Endodermal cell (in vitro differentiated cells): Measurements from ENCODE around the gene MASP2. TPM values are rescaled to one million over a fixed set of nuclear protein-coding genes. Genes with fewer than 3 reads are reported as not detected.

ENCODE experiments used
- DNase-seq: peaks from one replicate; pipeline ENCODE4 v3.0.0-alpha.2; 2017
- H3K27ac ChIP-seq: 2 replicates; pipeline ENCODE4 v1.5.1; 2013; ENCODE audit warnings: mild to moderate bottlenecking, low read depth, low read length, moderate library complexity
- H3K27me3 ChIP-seq: 2 replicates; pipeline ENCODE4 v1.6.1; 2013; ENCODE audit warnings: mild to moderate bottlenecking, low read length, moderate library complexity; ENCODE audit not compliant: insufficient read depth, control insufficient read depth, poor library complexity, severe bottlenecking
- H3K36me3 ChIP-seq: 2 replicates; pipeline ENCODE4 v1.7.0; 2013; ENCODE audit warnings: mild to moderate bottlenecking, low read length, moderate library complexity; ENCODE audit not compliant: control insufficient read depth, insufficient read depth
- H3K4me1 ChIP-seq: one replicate; pipeline ENCODE4 v1.7.0; 2013; ENCODE audit warnings: low read length; ENCODE audit not compliant: control insufficient read depth, insufficient read depth
- H3K4me3 ChIP-seq: 2 replicates; pipeline ENCODE4 v1.5.1; 2013; ENCODE audit warnings: mild to moderate bottlenecking, low read length, moderate library complexity
- H3K9ac ChIP-seq: 2 replicates; pipeline ENCODE4 v1.6.1; 2013; ENCODE audit warnings: mild to moderate bottlenecking, low read length, moderate library complexity; ENCODE audit not compliant: poor library complexity, severe bottlenecking; ENCODE audit errors: extremely low read depth
- H3K9me3 ChIP-seq: 2 replicates; pipeline ENCODE4 v1.6.1; 2013; ENCODE audit warnings: mild to moderate bottlenecking, low read length, moderate library complexity; ENCODE audit not compliant: control insufficient read depth
- H3K27ac Mint-ChIP-seq: 2 replicates; pipeline ENCODE4 v1.8.0; 2020; ENCODE audit warnings: mixed read lengths
- H3K27me3 Mint-ChIP-seq: 2 replicates; pipeline ENCODE4 v1.8.0; 2021; ENCODE audit warnings: mild to moderate bottlenecking, mixed read lengths; ENCODE audit not compliant: insufficient read depth
- H3K36me3 Mint-ChIP-seq: 2 replicates; pipeline ENCODE4 v1.8.0; 2020; ENCODE audit warnings: low read depth, mixed read lengths
- H3K4me1 Mint-ChIP-seq: 2 replicates; pipeline ENCODE4 v1.8.0; 2020; ENCODE audit warnings: mixed read lengths
- H3K4me3 Mint-ChIP-seq: 2 replicates; pipeline ENCODE4 v1.8.0; 2020; ENCODE audit warnings: mild to moderate bottlenecking, moderate library complexity, mixed read lengths
- H3K9me3 Mint-ChIP-seq: 2 replicates; pipeline ENCODE4 v1.8.0; 2020; ENCODE audit warnings: mild to moderate bottlenecking, mixed read lengths
- WGBS, 2 experiments: methylation state at CpG; one replicate each; pipeline versions ENCODE4 v1.1.5 to v1.1.7; 2013; ENCODE audit warnings: missing lambda C conversion rate in 2 of 2, mixed read lengths in 1 of 2; ENCODE audit not compliant: insufficient coverage in 1 of 2, insufficient read length in 1 of 2; 5-methylcytosine and 5-hydroxymethylcytosine counted together
- total RNA-seq, 2 donors: library from RNA; stranded (reverse); fragmentation: NEBNext Ultra II Directional in 1 of 2; extraction: Animal tissue kit (Norgen Biotek cat#: 25700) in 1 of 2; gene quantifications; 2 replicates in 1 of 2; 3 replicates in 1 of 2; pipeline ENCODE4 v1.2.1, GENCODE V29; 2021
- TF ChIP-seq, protein P1 (sequence below): fragments of 200-600 bp; sonication (generic); conservative IDR thresholded peaks from 2 replicates; pipeline ENCODE4 v1.5.0; 2021; ENCODE audit warnings: antibody characterized with exemption, mild to moderate bottlenecking

The MASP2 gene
- total RNA-seq, 2 donors from 2014 or later = 0.51 TPM; not detected in 1

DNA sequence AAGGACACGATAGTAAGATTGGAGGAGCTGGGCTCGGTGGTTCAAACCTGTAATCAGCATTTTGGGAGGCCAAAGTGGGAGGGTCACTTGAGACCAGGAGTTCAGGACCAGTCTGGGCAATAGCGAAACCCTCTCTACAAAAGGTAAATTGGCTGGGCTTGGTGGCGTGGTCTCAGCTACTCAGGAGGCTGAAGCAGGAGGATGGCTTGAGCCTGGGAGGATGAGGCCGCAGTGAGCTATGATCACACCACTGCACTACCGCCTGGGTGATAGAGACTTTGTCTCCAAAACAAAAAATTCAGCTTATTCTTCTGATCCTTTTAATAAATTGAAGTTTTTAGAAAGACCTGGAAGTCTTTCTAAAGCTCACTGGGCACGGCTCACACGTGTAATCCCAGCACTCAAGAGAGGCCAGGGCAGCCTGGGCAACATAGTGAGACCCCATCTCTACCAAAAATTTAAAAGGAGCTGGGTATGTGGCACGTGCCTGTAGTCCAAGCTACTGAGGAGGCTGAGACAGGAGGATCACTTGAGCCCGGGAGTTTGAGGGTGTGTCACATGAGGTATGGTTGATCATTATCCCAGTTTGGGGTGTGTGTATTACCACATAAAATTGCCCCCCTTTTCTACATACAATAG, 15.3 kb downstream of the MASP2 start:
- Mint-ChIP-seq H3K27me3 (no peaks in the 10 kb centered on the region), H3K27ac (no peak overlapping the region), H3K4me3 (no peak overlapping the region), H3K9me3 (no peaks in the 10 kb centered on the region), H3K36me3 (peaks cover 30% of the 10 kb centered on the region), H3K4me1 (no peaks in the 10 kb centered on the region)
- no peak for DNase-seq
- Histone ChIP-seq H3K9ac (no peak overlapping the region), H3K27ac (no peak overlapping the region), H3K27me3 (no peaks in the 10 kb centered on the region), H3K4me3 (no peak overlapping the region), H3K9me3 (no peaks in the 10 kb centered on the region), H3K4me1 (no peaks in the 10 kb centered on the region), H3K36me3 (peaks cover 31% of the 10 kb centered on the region)
- TF ChIP-seq, protein P1, sequence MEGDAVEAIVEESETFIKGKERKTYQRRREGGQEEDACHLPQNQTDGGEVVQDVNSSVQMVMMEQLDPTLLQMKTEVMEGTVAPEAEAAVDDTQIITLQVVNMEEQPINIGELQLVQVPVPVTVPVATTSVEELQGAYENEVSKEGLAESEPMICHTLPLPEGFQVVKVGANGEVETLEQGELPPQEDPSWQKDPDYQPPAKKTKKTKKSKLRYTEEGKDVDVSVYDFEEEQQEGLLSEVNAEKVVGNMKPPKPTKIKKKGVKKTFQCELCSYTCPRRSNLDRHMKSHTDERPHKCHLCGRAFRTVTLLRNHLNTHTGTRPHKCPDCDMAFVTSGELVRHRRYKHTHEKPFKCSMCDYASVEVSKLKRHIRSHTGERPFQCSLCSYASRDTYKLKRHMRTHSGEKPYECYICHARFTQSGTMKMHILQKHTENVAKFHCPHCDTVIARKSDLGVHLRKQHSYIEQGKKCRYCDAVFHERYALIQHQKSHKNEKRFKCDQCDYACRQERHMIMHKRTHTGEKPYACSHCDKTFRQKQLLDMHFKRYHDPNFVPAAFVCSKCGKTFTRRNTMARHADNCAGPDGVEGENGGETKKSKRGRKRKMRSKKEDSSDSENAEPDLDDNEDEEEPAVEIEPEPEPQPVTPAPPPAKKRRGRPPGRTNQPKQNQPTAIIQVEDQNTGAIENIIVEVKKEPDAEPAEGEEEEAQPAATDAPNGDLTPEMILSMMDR = peak; percentile 53
- 91 to 94% methylated on average over 7 to 10 of the region's 10 CpGs for WGBS, 2 experiments

DNA sequence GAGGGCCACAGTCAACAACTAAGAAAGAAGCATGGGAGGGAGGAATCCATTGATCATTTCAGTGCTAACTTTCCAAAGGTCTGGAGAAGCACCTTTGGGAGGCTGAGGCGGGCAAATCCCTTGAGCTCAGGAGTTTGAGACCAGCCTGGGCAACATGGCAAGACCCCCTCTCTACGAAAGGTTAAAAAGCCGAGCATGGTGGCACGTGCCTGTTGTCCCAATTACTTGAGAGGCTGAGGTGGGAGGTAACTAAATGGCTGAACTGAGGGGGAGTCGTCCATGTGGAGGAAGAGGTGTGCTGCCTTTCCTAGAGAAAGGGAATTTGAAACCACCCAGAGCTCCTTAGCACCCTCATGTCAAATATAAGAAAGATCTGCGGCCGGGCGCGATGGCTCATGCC, 16.2 kb downstream of the MASP2 start:
- Histone ChIP-seq H3K9ac (no peak overlapping the region), H3K9me3 (no peaks in the 10 kb centered on the region), H3K27me3 (no peaks in the 10 kb centered on the region), H3K4me3 (no peak overlapping the region), H3K36me3 (peaks cover 40% of the 10 kb centered on the region), H3K4me1 (no peaks in the 10 kb centered on the region), H3K27ac (no peak overlapping the region)
- H3K27me3 Mint-ChIP-seq = no peaks in the 10 kb centered on the region
- H3K27ac Mint-ChIP-seq = peak overlapping the region; percentile 55
- TF ChIP-seq, protein P1 = no peak
- H3K9me3 Mint-ChIP-seq = no peaks in the 10 kb centered on the region
- no peaks in the 10 kb centered on the region for H3K4me1 Mint-ChIP-seq
- DNase-seq = no peak
- WGBS, 2 experiments = 85 to 94% methylated on average over 5 to 9 of the region's 9 CpGs
- peaks cover 39% of the 10 kb centered on the region for H3K36me3 Mint-ChIP-seq
- no peak overlapping the region for H3K4me3 Mint-ChIP-seq

DNA sequence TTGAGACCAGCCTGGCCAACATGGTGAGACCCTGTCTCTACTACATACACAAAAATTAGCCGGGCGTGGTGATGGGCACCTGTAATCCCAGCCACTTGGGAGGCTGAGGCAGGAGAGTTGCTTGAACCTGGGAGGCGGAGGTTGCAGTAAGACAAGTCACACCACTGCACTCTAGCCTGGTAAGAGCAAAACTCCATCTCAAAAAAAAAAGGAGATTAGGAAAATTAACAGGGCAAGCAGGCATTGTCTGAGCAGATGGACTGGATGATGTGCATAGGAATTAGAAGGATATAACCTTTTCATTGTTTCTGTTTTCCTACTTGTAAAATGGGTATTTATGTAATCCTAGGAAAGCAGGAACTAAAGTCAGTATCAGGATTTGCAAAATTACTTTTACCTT, 19.0 kb downstream of the MASP2 start:
- H3K27ac Mint-ChIP-seq = no peak overlapping the region
- H3K27ac ChIP-seq = no peak overlapping the region
- H3K4me1 Mint-ChIP-seq = peaks cover 20% of the 10 kb centered on the region
- no peaks in the 10 kb centered on the region for H3K9me3 ChIP-seq
- H3K27me3 ChIP-seq = no peaks in the 10 kb centered on the region
- H3K27me3 Mint-ChIP-seq = no peaks in the 10 kb centered on the region
- H3K4me1 ChIP-seq = peaks cover 3% of the 10 kb centered on the region
- no peaks in the 10 kb centered on the region for H3K9me3 Mint-ChIP-seq
- TF ChIP-seq, protein P1 = no peak
- no peak overlapping the region for H3K9ac ChIP-seq
- DNase-seq = no peak
- peaks cover 65% of the 10 kb centered on the region for H3K36me3 Mint-ChIP-seq
- no peak overlapping the region for H3K4me3 ChIP-seq
- no peak overlapping the region for H3K4me3 Mint-ChIP-seq
- H3K36me3 ChIP-seq = peaks cover 68% of the 10 kb centered on the region
- 80 to 94% methylated on average over 1 to 3 of the region's 3 CpGs for WGBS, 2 experiments
